ENCODE results near the gene CFAP210. TPM values are rescaled to one million over a fixed set of nuclear protein-coding genes. Genes with fewer than 3 reads are reported as not detected.
A peak's percentile ranks its signal among the peaks of the same experiment; 100 is the strongest.

Gene CFAP210
- total and polyA plus RNA-seq, 9 of the 15 experiments (the other 6 are each of a cell fraction or from before 2014, with no cell fraction given), result 0.75 to 3.6 (median 1.3) TPM

DNA sequence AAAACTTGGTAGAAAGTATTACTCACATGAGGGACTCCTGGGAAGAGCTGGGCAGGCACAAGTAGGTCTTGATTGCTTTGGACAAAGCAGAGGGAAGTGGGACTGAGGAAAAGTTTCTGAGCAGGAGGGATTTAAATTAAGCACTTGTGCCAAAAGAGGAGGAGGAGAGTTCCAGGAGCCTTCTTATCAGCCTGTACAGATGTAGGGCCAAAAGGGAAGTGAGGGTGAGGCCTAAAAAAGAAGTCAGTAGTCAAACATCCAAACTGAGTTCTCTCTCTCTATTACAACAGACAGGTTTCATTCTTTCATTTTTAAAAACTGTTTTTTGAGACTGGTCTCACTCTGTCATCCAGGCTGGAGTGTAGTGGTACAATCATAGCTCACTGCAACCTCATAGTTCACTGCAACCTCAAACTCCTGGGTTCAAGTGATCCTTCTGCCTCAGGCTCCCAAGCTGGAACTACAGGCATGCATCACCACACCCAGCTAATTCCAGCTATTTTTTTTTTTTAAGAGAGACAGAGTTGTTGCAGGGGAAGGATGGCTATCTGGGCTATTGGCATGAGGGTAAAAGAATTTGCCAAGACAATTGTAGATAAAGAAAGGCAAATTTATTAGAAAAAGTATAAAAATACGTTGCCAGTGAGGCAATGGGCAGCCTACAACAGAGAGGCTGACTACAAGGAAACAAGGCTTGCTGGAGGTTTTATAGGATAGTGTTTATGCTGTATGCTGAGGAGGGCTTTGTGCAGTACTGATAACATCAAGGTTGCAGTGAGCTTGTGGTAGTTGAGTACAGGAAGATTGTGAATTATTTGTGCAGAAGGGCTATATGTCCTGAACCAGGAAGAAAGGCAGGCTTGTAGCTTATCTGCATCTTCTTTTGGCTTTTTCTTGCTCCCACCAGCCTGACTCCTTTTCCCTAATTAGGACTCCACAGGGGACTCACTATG lies 29.0 kb downstream of the CFAP210 start (continued):
- no peak for TF ChIP-seq NR3C1 (CRISPR knock-in tag; IDR thresholded peaks at IDR 0.05)
- TF ChIP-seq SMARCC2 (IDR thresholded peaks at IDR 0.05; ENCODE audit: low read depth), result peak; percentile 94
- TF ChIP-seq, protein P1, sequence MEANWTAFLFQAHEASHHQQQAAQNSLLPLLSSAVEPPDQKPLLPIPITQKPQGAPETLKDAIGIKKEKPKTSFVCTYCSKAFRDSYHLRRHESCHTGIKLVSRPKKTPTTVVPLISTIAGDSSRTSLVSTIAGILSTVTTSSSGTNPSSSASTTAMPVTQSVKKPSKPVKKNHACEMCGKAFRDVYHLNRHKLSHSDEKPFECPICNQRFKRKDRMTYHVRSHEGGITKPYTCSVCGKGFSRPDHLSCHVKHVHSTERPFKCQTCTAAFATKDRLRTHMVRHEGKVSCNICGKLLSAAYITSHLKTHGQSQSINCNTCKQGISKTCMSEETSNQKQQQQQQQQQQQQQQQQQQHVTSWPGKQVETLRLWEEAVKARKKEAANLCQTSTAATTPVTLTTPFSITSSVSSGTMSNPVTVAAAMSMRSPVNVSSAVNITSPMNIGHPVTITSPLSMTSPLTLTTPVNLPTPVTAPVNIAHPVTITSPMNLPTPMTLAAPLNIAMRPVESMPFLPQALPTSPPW (CRISPR knock-in tag; IDR thresholded peaks at IDR 0.05), result no peak
- TF ChIP-seq RAD21 (CRISPR knock-in tag; conservative IDR thresholded peaks at IDR 0.05 in 1 of 2, IDR thresholded peaks at IDR 0.05 in 1 of 2), result peak in 1 of 2 experiments; percentile 15; a peak in 2 of 4 replicates
- TF ChIP-seq, protein P2, sequence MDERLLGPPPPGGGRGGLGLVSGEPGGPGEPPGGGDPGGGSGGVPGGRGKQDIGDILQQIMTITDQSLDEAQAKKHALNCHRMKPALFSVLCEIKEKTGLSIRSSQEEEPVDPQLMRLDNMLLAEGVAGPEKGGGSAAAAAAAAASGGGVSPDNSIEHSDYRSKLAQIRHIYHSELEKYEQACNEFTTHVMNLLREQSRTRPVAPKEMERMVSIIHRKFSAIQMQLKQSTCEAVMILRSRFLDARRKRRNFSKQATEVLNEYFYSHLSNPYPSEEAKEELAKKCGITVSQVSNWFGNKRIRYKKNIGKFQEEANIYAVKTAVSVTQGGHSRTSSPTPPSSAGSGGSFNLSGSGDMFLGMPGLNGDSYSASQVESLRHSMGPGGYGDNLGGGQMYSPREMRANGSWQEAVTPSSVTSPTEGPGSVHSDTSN (CRISPR knock-in tag; IDR thresholded peaks at IDR 0.05; ENCODE audit: low read depth), result no peak
- TF ChIP-seq, protein P2 (tag; conservative IDR thresholded peaks at IDR 0.05; ENCODE audit: low read depth), result peak; percentile 18; the same call in 1 of the 2 replicates
- TF ChIP-seq MEF2D (tag; conservative IDR thresholded peaks at IDR 0.05; ENCODE audit: low read depth), result 0 out of 2 replicates have a peak, but pooled peaks have one; percentile 10
- TF ChIP-seq, protein P3, sequence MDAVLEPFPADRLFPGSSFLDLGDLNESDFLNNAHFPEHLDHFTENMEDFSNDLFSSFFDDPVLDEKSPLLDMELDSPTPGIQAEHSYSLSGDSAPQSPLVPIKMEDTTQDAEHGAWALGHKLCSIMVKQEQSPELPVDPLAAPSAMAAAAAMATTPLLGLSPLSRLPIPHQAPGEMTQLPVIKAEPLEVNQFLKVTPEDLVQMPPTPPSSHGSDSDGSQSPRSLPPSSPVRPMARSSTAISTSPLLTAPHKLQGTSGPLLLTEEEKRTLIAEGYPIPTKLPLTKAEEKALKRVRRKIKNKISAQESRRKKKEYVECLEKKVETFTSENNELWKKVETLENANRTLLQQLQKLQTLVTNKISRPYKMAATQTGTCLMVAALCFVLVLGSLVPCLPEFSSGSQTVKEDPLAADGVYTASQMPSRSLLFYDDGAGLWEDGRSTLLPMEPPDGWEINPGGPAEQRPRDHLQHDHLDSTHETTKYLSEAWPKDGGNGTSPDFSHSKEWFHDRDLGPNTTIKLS (IDR thresholded peaks at IDR 0.05; ENCODE audit: borderline replicate concordance, low read depth), result peak; percentile 45; the same call in 1 of the 2 replicates
- TF ChIP-seq, protein P4, sequence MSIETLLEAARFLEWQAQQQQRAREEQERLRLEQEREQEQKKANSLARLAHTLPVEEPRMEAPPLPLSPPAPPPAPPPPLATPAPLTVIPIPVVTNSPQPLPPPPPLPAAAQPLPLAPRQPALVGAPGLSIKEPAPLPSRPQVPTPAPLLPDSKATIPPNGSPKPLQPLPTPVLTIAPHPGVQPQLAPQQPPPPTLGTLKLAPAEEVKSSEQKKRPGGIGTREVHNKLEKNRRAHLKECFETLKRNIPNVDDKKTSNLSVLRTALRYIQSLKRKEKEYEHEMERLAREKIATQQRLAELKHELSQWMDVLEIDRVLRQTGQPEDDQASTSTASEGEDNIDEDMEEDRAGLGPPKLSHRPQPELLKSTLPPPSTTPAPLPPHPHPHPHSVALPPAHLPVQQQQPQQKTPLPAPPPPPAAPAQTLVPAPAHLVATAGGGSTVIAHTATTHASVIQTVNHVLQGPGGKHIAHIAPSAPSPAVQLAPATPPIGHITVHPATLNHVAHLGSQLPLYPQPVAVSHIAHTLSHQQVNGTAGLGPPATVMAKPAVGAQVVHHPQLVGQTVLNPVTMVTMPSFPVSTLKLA (conservative IDR thresholded peaks at IDR 0.05), result peak in 1 of 2 experiments; percentile 56; a peak in 2 of 4 replicates
- TF ChIP-seq EWSR1 (IDR thresholded peaks at IDR 0.05; ENCODE audit: borderline replicate concordance, low read depth, partially characterized antibody), result no peak
- TF ChIP-seq, protein P5, sequence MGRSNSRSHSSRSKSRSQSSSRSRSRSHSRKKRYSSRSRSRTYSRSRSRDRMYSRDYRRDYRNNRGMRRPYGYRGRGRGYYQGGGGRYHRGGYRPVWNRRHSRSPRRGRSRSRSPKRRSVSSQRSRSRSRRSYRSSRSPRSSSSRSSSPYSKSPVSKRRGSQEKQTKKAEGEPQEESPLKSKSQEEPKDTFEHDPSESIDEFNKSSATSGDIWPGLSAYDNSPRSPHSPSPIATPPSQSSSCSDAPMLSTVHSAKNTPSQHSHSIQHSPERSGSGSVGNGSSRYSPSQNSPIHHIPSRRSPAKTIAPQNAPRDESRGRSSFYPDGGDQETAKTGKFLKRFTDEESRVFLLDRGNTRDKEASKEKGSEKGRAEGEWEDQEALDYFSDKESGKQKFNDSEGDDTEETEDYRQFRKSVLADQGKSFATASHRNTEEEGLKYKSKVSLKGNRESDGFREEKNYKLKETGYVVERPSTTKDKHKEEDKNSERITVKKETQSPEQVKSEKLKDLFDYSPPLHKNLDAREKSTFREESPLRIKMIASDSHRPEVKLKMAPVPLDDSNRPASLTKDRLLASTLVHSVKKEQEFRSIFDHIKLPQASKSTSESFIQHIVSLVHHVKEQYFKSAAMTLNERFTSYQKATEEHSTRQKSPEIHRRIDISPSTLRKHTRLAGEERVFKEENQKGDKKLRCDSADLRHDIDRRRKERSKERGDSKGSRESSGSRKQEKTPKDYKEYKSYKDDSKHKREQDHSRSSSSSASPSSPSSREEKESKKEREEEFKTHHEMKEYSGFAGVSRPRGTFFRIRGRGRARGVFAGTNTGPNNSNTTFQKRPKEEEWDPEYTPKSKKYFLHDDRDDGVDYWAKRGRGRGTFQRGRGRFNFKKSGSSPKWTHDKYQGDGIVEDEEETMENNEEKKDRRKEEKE (IDR thresholded peaks at IDR 0.05; ENCODE audit: borderline replicate concordance in 1 of 2, control insufficient read depth in 1 of 2, low read depth in 2 of 2, low read length in 1 of 2), result no peak
- no peak for TF ChIP-seq ZKSCAN8 (CRISPR knock-in tag; IDR thresholded peaks at IDR 0.05)
- no peak for TF ChIP-seq BACH1 (tag; IDR thresholded peaks at IDR 0.05)
